ENCODE measurements around the gene CATSPERD.

- no peak for TF ChIP-seq POLR2A (IDR thresholded peaks at IDR 0.05)
- no peak for TF ChIP-seq CTCF (IDR thresholded peaks at IDR 0.05)
- TF ChIP-seq EP300 (IDR thresholded peaks at IDR 0.05) = no peak
These were observed 23.2 kb upstream of the CATSPERD start for GRCh38 chr19:5697022-5697889.
